Measurements from ENCODE around the gene AKR1E2. TPM values are rescaled to one million over a fixed set of nuclear protein-coding genes. Genes with fewer than 3 reads are reported as not detected.
"Not testable (repeated sequence)": the region's sequence is repeated elsewhere in the genome, so short reads cannot be mapped to it uniquely, and the experiment has no call there.

The AKR1E2 gene
- total RNA-seq, 1 donor from 2014 or later, result 7.9 TPM

DNA sequence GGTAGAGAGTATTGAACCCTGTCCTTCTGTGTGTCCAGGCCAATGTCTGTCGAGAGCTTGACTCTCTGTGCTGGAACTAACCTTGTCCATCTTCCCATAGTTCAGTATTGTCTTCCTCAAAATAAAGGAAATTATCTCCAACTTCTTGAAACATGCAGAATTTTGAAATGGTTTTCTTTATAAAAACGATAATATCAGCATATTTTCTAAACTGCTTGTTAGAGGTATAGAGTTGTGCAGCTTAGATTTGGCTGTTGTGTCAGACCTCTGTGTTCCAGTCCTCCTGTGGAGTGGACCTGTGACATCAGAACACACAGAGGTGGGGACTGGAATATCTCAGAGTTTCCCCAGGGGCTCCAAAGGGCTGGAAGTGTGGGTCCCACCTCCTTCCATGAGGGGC lies 22.2 kb upstream of the AKR1E2 start:
- Mint-ChIP-seq H3K9me3 (no peaks in the 10 kb centered on the region), H3K4me1 (no peaks in the 10 kb centered on the region), H3K27me3 (peaks cover 26% of the 10 kb centered on the region), H3K27ac (no peak overlapping the region), H3K4me3 (no peak overlapping the region), H3K36me3 (ENCODE audit: low read depth) (no peaks in the 10 kb centered on the region)
- DNase-seq, result no peak
- intact Hi-C loops (cut with micrococcal nuclease), result no loop called here

GRCh38 chr10:4804465-4804864 lies 21.5 kb upstream of the AKR1E2 start:
- no peak for DNase-seq
- Mint-ChIP-seq H3K27me3 (peaks cover 26% of the 10 kb centered on the region), H3K4me1 (no peaks in the 10 kb centered on the region), H3K9me3 (no peaks in the 10 kb centered on the region), H3K36me3 (ENCODE audit: low read depth) (no peaks in the 10 kb centered on the region), H3K4me3 (no peak overlapping the region), H3K27ac (no peak overlapping the region)
- intact Hi-C loops (cut with micrococcal nuclease), result no loop called here

- Mint-ChIP-seq H3K36me3 (ENCODE audit: low read depth) (no peaks in the 10 kb centered on the region), H3K27ac (no peak overlapping the region), H3K4me1 (no peaks in the 10 kb centered on the region), H3K27me3 (peaks cover 21% of the 10 kb centered on the region), H3K9me3 (no peaks in the 10 kb centered on the region), H3K4me3 (no peak overlapping the region)
- DNase-seq, result no peak
- intact Hi-C loops (cut with micrococcal nuclease), result no loop called here
Observed at GRCh38 chr10:4806534-4806933, 19.5 kb upstream of the AKR1E2 start.

- Mint-ChIP-seq H3K27ac (no peak overlapping the region), H3K36me3 (ENCODE audit: low read depth) (no peaks in the 10 kb centered on the region), H3K27me3 (peaks cover 17% of the 10 kb centered on the region), H3K4me1 (no peaks in the 10 kb centered on the region), H3K9me3 (no peaks in the 10 kb centered on the region), H3K4me3 (no peak overlapping the region)
- no peak for DNase-seq
- intact Hi-C loops (cut with micrococcal nuclease), result no loop called here
Observed at GRCh38 chr10:4807761-4808507, 18.1 kb upstream of the AKR1E2 start.

DNA sequence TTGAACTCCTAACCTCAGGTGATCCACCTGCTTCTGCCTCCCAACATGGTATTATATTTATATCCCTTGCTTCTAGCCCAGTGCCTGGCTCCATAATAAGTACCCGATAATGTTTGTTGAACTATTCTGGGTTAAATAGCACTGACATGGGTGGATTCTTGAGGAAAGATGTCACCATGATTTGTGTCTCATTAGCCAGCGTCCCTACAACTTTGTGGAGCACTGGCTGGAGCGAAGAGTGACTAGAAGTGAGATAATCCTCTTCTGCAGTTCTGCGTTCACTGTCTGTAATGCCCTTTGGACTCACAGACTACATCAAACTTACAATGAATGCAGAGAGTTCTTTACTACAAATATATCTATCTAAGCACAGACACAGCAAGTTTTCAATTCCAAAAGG lies 16.9 kb upstream of the AKR1E2 start:
- H3K4me1 Mint-ChIP-seq, result no peaks in the 10 kb centered on the region
- no peak overlapping the region for H3K27ac Mint-ChIP-seq
- DNase-seq, result peak; percentile 22
- H3K9me3 Mint-ChIP-seq, result no peaks in the 10 kb centered on the region
- peaks cover 8% of the 10 kb centered on the region for H3K27me3 Mint-ChIP-seq
- no peak overlapping the region for H3K4me3 Mint-ChIP-seq
- no peaks in the 10 kb centered on the region for H3K36me3 Mint-ChIP-seq (ENCODE audit: low read depth)
- intact Hi-C loops (cut with micrococcal nuclease), result no loop called here

DNA sequence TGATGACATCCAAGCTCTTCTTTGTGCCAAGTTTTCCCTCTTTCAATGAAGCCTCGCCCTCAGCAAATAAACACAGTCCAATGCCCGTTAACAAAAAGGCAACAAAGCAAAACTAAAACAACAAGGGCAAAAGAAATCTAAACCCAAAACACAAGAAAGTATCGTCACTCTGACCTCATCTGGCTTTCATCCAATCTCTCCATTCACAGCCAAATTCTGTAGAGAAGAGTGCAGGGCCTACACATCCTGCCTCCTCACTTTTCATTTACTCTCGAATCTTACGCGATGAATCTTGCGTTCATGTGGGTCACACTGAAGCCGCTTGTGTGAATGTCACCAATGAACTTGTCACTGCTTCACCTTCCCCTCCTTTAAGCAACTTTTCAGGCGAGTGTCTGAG lies 15.9 kb upstream of the AKR1E2 start:
- Mint-ChIP-seq H3K36me3 (ENCODE audit: low read depth) (no peaks in the 10 kb centered on the region), H3K27ac (no peak overlapping the region), H3K4me3 (no peak overlapping the region), H3K9me3 (no peaks in the 10 kb centered on the region), H3K27me3 (peaks cover 8% of the 10 kb centered on the region), H3K4me1 (no peaks in the 10 kb centered on the region)
- intact Hi-C loops (cut with micrococcal nuclease), result no loop called here
- DNase-seq, result peak; percentile 41

DNA sequence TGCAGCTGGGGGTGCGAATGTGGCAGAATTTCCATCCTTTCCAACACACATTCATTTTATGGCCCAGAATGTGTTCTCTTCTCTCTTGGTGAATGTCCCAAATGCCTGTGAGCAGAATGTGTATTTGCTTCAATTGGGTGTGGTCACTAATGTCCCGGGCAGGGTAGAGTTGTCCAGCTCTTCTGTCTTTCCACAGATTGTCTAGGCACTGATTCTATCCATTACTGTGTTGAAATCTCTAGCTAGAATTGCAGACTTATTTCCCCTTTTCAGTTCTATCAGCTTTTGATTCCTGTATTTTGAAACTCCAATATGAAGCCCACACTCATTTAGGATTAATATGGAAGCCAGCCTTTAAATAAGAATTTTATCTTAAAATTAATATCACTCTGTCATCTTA lies 14.0 kb upstream of the AKR1E2 start:
- no peak for DNase-seq
- H3K4me3 Mint-ChIP-seq, result no peak overlapping the region
- H3K9me3 Mint-ChIP-seq, result no peaks in the 10 kb centered on the region
- H3K36me3 Mint-ChIP-seq (ENCODE audit: low read depth), result no peaks in the 10 kb centered on the region
- H3K4me1 Mint-ChIP-seq, result peaks cover 2% of the 10 kb centered on the region
- intact Hi-C loops (cut with micrococcal nuclease), result no loop called here
- peaks cover 9% of the 10 kb centered on the region for H3K27me3 Mint-ChIP-seq
- H3K27ac Mint-ChIP-seq, result no peak overlapping the region

- intact Hi-C loops (cut with micrococcal nuclease), result no loop called here
- Mint-ChIP-seq H3K27ac (no peak overlapping the region), H3K27me3 (peaks cover 10% of the 10 kb centered on the region), H3K36me3 (ENCODE audit: low read depth) (no peaks in the 10 kb centered on the region), H3K4me3 (no peak overlapping the region), H3K9me3 (no peaks in the 10 kb centered on the region), H3K4me1 (peaks cover 2% of the 10 kb centered on the region)
- peak; percentile 49 for DNase-seq
Observed at GRCh38 chr10:4813023-4813422, 13.0 kb upstream of the AKR1E2 start.

GRCh38 chr10:4813496-4813895 lies 12.5 kb upstream of the AKR1E2 start:
- Mint-ChIP-seq H3K9me3 (no peaks in the 10 kb centered on the region), H3K27me3 (peaks cover 13% of the 10 kb centered on the region), H3K36me3 (ENCODE audit: low read depth) (no peaks in the 10 kb centered on the region), H3K27ac (no peak overlapping the region), H3K4me1 (peaks cover 2% of the 10 kb centered on the region), H3K4me3 (no peak overlapping the region)
- intact Hi-C loops (cut with micrococcal nuclease), result no loop called here
- DNase-seq, result no peak

GRCh38 chr10:4815646-4816180 lies 10.3 kb upstream of the AKR1E2 start:
- not testable (repeated sequence) for H3K27ac Mint-ChIP-seq, H3K4me3 Mint-ChIP-seq, H3K4me1 Mint-ChIP-seq

GRCh38 chr10:4816966-4817365 lies 9.0 kb upstream of the AKR1E2 start:
- H3K27me3 Mint-ChIP-seq, result peaks cover 32% of the 10 kb centered on the region
- H3K9me3 Mint-ChIP-seq, result no peaks in the 10 kb centered on the region
- no peak for DNase-seq
- peaks cover 2% of the 10 kb centered on the region for H3K4me1 Mint-ChIP-seq
- intact Hi-C loops (cut with micrococcal nuclease), result no loop called here
- H3K4me3 Mint-ChIP-seq, result no peak overlapping the region
- no peaks in the 10 kb centered on the region for H3K36me3 Mint-ChIP-seq (ENCODE audit: low read depth)
- H3K27ac Mint-ChIP-seq, result no peak overlapping the region

More at GRCh38 chr10:4815646-4816180, 10.3 kb upstream of the AKR1E2 start:
- intact Hi-C loops (cut with micrococcal nuclease); H3K9me3 Mint-ChIP-seq; H3K36me3 Mint-ChIP-seq (ENCODE audit: low read depth); DNase-seq: not testable (repeated sequence)
- peaks cover 26% of the 10 kb centered on the region for H3K27me3 Mint-ChIP-seq

GRCh38 chr10:4819067-4819466 lies 6.9 kb upstream of the AKR1E2 start:
- Mint-ChIP-seq H3K27ac (no peak overlapping the region), H3K4me3 (no peak overlapping the region), H3K4me1 (peaks cover 2% of the 10 kb centered on the region), H3K27me3 (peaks cover 41% of the 10 kb centered on the region), H3K9me3 (no peaks in the 10 kb centered on the region), H3K36me3 (ENCODE audit: low read depth) (no peaks in the 10 kb centered on the region)
- no peak for DNase-seq
- intact Hi-C loops (cut with micrococcal nuclease), result no loop called here

- Mint-ChIP-seq H3K4me3 (no peak overlapping the region), H3K27me3 (peaks cover 46% of the 10 kb centered on the region), H3K27ac (no peak overlapping the region), H3K36me3 (ENCODE audit: low read depth) (no peaks in the 10 kb centered on the region), H3K9me3 (no peaks in the 10 kb centered on the region), H3K4me1 (peaks cover 2% of the 10 kb centered on the region)
- no peak for DNase-seq
- intact Hi-C loops (cut with micrococcal nuclease), result no loop called here
Observed at GRCh38 chr10:4819707-4820106, 6.3 kb upstream of the AKR1E2 start.

GRCh38 chr10:4820804-4821401 lies 5.1 kb upstream of the AKR1E2 start:
- no peaks in the 10 kb centered on the region for H3K9me3 Mint-ChIP-seq
- peaks cover 6% of the 10 kb centered on the region for H3K4me1 Mint-ChIP-seq
- no peak overlapping the region for H3K27ac Mint-ChIP-seq
- intact Hi-C loops (cut with micrococcal nuclease), result no loop called here
- no peak for DNase-seq
- peaks cover 51% of the 10 kb centered on the region for H3K27me3 Mint-ChIP-seq
- H3K36me3 Mint-ChIP-seq (ENCODE audit: low read depth), result no peaks in the 10 kb centered on the region
- no peak overlapping the region for H3K4me3 Mint-ChIP-seq

All from activated CD4-positive, alpha-beta T cell treated with anti-CD3 and anti-CD28 coated beads, Interleukin-2, amount 10 ng/mL, durations not matched to agents 24 days and 14 days (primary cell).